Nephron (organoid): ENCODE measurements around the gene AFG3L2.

Experiments used
- H3K27ac Mint-ChIP-seq, 3 experiments: 2 replicates each; pipeline ENCODE4 v1.8.0; 2020; ENCODE audit warnings: mixed read lengths in 3 of 3, mild to moderate bottlenecking in 2 of 3, moderate library complexity in 1 of 3
- H3K27me3 Mint-ChIP-seq: 2 replicates; pipeline ENCODE4 v1.8.0; 2021; ENCODE audit warnings: low read depth, mild to moderate bottlenecking, moderate library complexity, mixed read lengths
- H3K36me3 Mint-ChIP-seq: 2 replicates; pipeline ENCODE4 v1.8.0; 2020; ENCODE audit warnings: low read depth, mixed read lengths
- H3K4me1 Mint-ChIP-seq: 2 replicates; pipeline ENCODE4 v1.8.0; 2020; ENCODE audit warnings: mixed read lengths
- H3K4me3 Mint-ChIP-seq, 3 experiments: 2 replicates each; pipeline ENCODE4 v1.8.0; 2020; ENCODE audit warnings: mild to moderate bottlenecking in 3 of 3, mixed read lengths in 3 of 3, moderate library complexity in 2 of 3
- H3K9me3 Mint-ChIP-seq: 2 replicates; pipeline ENCODE4 v1.8.0; 2020; ENCODE audit warnings: mixed read lengths
- CTCF ChIP-seq, 3 experiments: fragments of 200-600 bp; sonication (generic); IDR thresholded peaks; one replicate each; pipeline ENCODE4 v1.5.0; 2021; ENCODE audit warnings: antibody characterized with exemption in 3 of 3; ENCODE audit not compliant: unreplicated experiment in 3 of 3

Gene AFG3L2

GRCh38 chr18:12328179-12328823, 48.7 kb downstream of the AFG3L2 start:
- Mint-ChIP-seq H3K9me3 (no peaks in the 10 kb centered on the region), H3K4me1 (peaks cover 15% of the 10 kb centered on the region), H3K27ac (peak overlapping the region in 1 of 3 experiments; percentile 42), H3K4me3 (no peak overlapping the region), H3K36me3 (peaks cover 67% of the 10 kb centered on the region), H3K27me3 (no peaks in the 10 kb centered on the region)
- no peak for TF ChIP-seq CTCF (IDR thresholded peaks at IDR 0.05; ENCODE audit: unreplicated experiment in 3 of 3)

GRCh38 chr18:12327510-12328178, 49.4 kb downstream of the AFG3L2 start:
- Mint-ChIP-seq H3K27ac (peak overlapping the region in 1 of 3 experiments; percentile 42), H3K4me1 (peaks cover 15% of the 10 kb centered on the region), H3K36me3 (peaks cover 70% of the 10 kb centered on the region), H3K9me3 (no peaks in the 10 kb centered on the region), H3K27me3 (no peaks in the 10 kb centered on the region), H3K4me3 (no peak overlapping the region)
- TF ChIP-seq CTCF (IDR thresholded peaks at IDR 0.05; ENCODE audit: unreplicated experiment in 3 of 3) = peak; percentile 58 to 70 (median 68)

- no peak for TF ChIP-seq CTCF (IDR thresholded peaks at IDR 0.05; ENCODE audit: unreplicated experiment in 3 of 3)
- H3K4me3 Mint-ChIP-seq = no peak overlapping the region
- H3K4me1 Mint-ChIP-seq = peaks cover 15% of the 10 kb centered on the region
- peak overlapping the region in 2 of 3 experiments; percentile 27 to 29 for H3K27ac Mint-ChIP-seq
- peaks cover 69% of the 10 kb centered on the region for H3K36me3 Mint-ChIP-seq
- no peaks in the 10 kb centered on the region for H3K27me3 Mint-ChIP-seq
- no peaks in the 10 kb centered on the region for H3K9me3 Mint-ChIP-seq
Observed at GRCh38 chr18:12326711-12327460, 50.1 kb downstream of the AFG3L2 start.

GRCh38 chr18:12325726-12326245, 51.2 kb downstream of the AFG3L2 start:
- H3K27ac Mint-ChIP-seq = no peak overlapping the region
- H3K27me3 Mint-ChIP-seq = no peaks in the 10 kb centered on the region
- peaks cover 69% of the 10 kb centered on the region for H3K36me3 Mint-ChIP-seq
- no peak for TF ChIP-seq CTCF (IDR thresholded peaks at IDR 0.05; ENCODE audit: unreplicated experiment in 3 of 3)
- H3K4me3 Mint-ChIP-seq = no peak overlapping the region
- peaks cover 22% of the 10 kb centered on the region for H3K4me1 Mint-ChIP-seq
- no peaks in the 10 kb centered on the region for H3K9me3 Mint-ChIP-seq

- Mint-ChIP-seq H3K27me3 (no peaks in the 10 kb centered on the region), H3K27ac (no peak overlapping the region), H3K4me1 (peaks cover 27% of the 10 kb centered on the region), H3K4me3 (no peak overlapping the region), H3K36me3 (peaks cover 69% of the 10 kb centered on the region), H3K9me3 (no peaks in the 10 kb centered on the region)
- TF ChIP-seq CTCF (IDR thresholded peaks at IDR 0.05; ENCODE audit: unreplicated experiment in 3 of 3) = no peak
Observed at GRCh38 chr18:12324991-12325725, 51.9 kb downstream of the AFG3L2 start.
